RWPE1 (cell line): ENCODE results near the gene TMEM170B.

Experiments used
- CTCF ChIA-PET: fragments of 350-600 bp; sonication (Branson Sonifier 250); formaldehyde crosslinking; extraction: SDS; loops from one replicate; lab custom pipeline; 2021; lab: Yijun Ruan, JAX
- POLR2A ChIA-PET: fragments of 400-600 bp; formaldehyde crosslinking; extraction: SDS; loops from one replicate; lab custom pipeline; 2020; ENCODE audit warnings: antibody characterized with exemption; ENCODE audit not compliant: low non-redundant PET; lab: Yijun Ruan, JAX
- DNase-seq: peaks from one replicate; pipeline ENCODE4 v3.0.0; 2012; ENCODE audit warnings: low spot score
- H3K27ac ChIP-seq: fragments of 450-650 bp; 2 replicates; pipeline ENCODE4 v1.5.1; 2017
- TF ChIP-seq, protein P1 (sequence below): fragments of 450-650 bp; conservative IDR thresholded peaks from 2 replicates; pipeline ENCODE4 v1.5.1; 2017; ENCODE audit warnings: low read depth, mild to moderate bottlenecking

Gene TMEM170B

DNA sequence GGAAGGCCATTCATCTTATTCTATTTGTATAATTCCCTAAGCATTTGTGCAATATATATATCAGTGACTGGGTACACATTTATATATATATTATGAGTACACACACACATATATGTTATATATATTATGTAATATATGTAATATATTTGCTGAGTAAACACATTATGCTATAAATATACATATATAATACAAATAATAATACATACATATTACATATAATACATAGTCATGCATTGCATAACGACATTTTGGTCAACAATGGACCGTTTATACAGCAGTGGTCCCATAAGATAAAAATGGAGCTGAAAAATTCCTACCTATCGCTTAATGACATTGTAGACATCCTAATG, 11.4 kb upstream of the TMEM170B start:
- TF ChIP-seq, protein P1, sequence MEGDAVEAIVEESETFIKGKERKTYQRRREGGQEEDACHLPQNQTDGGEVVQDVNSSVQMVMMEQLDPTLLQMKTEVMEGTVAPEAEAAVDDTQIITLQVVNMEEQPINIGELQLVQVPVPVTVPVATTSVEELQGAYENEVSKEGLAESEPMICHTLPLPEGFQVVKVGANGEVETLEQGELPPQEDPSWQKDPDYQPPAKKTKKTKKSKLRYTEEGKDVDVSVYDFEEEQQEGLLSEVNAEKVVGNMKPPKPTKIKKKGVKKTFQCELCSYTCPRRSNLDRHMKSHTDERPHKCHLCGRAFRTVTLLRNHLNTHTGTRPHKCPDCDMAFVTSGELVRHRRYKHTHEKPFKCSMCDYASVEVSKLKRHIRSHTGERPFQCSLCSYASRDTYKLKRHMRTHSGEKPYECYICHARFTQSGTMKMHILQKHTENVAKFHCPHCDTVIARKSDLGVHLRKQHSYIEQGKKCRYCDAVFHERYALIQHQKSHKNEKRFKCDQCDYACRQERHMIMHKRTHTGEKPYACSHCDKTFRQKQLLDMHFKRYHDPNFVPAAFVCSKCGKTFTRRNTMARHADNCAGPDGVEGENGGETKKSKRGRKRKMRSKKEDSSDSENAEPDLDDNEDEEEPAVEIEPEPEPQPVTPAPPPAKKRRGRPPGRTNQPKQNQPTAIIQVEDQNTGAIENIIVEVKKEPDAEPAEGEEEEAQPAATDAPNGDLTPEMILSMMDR: no peak
- POLR2A ChIA-PET: no interaction called here
- CTCF ChIA-PET: no interaction called here
- DNase-seq: no peak
- no peak overlapping the region for H3K27ac ChIP-seq

DNA sequence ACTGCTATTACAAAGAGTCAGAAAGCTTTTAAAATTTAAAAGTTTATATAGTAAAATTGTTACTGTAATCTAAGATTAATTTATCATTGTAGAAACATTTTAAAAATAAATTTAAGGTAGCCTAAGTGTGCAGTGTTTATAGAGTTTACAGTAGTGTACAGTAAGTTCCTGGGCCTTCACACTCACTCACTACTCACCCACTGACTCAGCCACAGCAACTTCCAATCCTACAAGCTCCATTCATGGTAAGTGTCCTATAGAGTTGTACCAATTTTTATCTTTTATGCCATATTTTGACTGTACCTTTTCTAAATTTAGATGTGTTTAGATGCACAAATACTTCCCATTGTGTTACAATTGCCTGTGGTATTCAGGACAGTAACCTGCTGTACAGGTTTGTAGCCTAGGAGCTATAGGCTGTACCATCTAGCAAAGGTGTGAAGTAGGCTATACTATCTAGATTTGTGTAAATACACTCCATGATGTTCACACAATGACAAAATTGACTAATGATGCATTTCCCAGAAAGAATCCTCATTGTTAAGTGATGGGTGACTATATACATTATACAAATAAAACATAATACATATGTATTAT, 10.2 kb upstream of the TMEM170B start:
- TF ChIP-seq, protein P1: no peak
- ChIA-PET POLR2A (no interaction called here), CTCF (interaction anchor here (0.6 to 0.9 kb wide), 5 partner anchors 31 to 560 kb away, joined by 3 to 6 read pairs (median 3); no protein-coding TSS in a partner anchor)
- no peak overlapping the region for H3K27ac ChIP-seq
- DNase-seq: no peak

DNA sequence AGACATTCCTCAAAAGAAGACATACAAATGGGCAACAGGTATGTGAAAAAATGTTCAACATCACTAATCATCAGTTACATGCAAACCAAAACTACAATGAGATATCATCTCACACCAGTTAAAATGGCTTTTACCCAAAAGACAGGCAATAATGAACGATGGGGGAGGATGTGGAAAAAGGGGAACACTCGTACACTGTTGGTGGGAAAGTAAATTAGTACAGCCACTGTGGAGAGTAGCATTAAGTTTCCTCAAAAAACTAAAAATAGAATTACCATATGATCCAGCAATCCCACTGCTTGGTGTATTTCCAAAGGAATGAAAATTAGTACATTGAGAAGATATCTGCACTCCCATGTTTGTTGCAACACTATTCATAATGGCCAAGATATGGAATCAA, 8.6 kb upstream of the TMEM170B start:
- H3K27ac ChIP-seq: no peak overlapping the region
- DNase-seq: no peak
- CTCF ChIA-PET: no interaction called here

DNA sequence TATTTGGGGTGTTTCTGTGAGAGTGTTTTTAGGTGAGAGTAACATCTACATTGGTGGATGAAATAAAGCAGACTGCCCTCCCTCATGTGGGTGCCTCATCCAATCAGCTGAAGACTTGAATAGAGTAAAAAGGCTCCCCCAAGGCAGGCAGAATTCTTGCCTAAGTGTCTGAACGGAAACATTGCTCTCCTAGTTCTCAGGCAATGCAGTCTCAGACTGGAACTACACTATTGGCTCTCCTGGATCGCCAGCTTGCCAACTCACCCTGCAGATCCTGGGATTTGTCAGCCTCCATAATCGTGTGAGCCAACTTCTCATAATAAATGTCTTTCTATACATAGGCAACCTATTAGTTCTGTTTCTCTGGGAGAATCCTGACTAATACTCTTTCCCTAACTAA, 5.5 kb upstream of the TMEM170B start:
- TF ChIP-seq, protein P1: no peak
- no peak for DNase-seq
- no peak overlapping the region for H3K27ac ChIP-seq
- POLR2A ChIA-PET: no interaction called here
- CTCF ChIA-PET: interaction anchor here (0.6 kb wide), 1 partner anchor 16 kb away, joined by 3 read pairs; no protein-coding TSS in a partner anchor

More for the DNA sequence above, 8.6 kb upstream of the TMEM170B start:
- TF ChIP-seq, protein P1: no peak
- POLR2A ChIA-PET: no interaction called here

DNA sequence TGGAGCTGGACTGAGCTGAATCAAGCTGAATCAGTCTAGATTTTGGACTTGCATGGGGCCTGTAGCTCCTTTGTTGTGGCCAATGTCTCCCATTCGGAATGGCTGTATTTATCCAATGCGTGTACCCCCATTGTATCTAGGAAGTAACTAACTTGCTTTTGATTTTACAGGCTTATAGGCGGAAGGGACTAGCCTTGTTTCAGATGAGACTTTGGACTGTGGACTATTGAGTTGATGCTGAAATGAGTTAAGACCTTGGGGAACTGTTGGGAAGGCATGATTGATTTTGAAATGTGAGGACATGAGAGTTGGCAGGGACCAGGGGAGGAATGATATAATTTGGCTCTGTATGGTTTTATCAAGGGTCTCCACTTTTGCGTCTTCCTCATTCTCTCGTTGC, 3.0 kb upstream of the TMEM170B start:
- ChIA-PET POLR2A (no interaction called here), CTCF (no interaction called here)
- TF ChIP-seq, protein P1: no peak
- no peak for DNase-seq
- H3K27ac ChIP-seq: no peak overlapping the region

DNA sequence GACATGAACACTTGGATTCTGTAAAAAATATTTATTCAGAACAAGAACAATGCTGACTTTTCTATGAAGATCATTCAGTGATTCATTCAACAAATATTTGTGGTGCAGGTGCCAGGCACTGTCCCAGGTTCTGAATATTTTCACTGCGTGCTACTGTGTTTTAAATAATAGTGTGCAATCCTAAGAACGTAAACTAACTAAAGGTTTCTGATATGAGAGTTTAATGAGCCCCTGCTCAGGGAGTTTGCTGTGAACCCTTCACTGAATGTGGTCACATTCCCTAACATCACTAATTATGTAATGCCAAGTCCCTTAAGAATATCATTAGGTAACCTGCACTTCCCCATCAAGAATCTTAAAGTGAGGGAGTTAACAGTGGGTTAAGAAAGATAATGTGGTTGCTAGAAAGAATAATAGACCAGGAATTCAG, 1.7 kb upstream of the TMEM170B start:
- ChIA-PET CTCF (no interaction called here), POLR2A (no interaction called here)
- H3K27ac ChIP-seq: no peak overlapping the region
- DNase-seq: peak; percentile 42
- TF ChIP-seq, protein P1: no peak
